ENCODE measurements around the gene EXOSC5.

- TF ChIP-seq SP1 (IDR thresholded peaks at IDR 0.05) = no peak
- no peak for TF ChIP-seq SUZ12 (IDR thresholded peaks at IDR 0.05)
- no peak for TF ChIP-seq CTBP1 (IDR thresholded peaks at IDR 0.05; ENCODE audit: borderline replicate concordance)
- TF ChIP-seq TARDBP (IDR thresholded peaks at IDR 0.05) = no peak
- TF ChIP-seq ARNT (IDR thresholded peaks at IDR 0.05) = no peak
- TF ChIP-seq LEF1 (IDR thresholded peaks at IDR 0.05; ENCODE audit: borderline replicate concordance) = no peak
- TF ChIP-seq, protein P1, sequence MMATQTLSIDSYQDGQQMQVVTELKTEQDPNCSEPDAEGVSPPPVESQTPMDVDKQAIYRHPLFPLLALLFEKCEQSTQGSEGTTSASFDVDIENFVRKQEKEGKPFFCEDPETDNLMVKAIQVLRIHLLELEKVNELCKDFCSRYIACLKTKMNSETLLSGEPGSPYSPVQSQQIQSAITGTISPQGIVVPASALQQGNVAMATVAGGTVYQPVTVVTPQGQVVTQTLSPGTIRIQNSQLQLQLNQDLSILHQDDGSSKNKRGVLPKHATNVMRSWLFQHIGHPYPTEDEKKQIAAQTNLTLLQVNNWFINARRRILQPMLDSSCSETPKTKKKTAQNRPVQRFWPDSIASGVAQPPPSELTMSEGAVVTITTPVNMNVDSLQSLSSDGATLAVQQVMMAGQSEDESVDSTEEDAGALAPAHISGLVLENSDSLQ (IDR thresholded peaks at IDR 0.05) = no peak
- TF ChIP-seq FOXA1 (IDR thresholded peaks at IDR 0.05) = no peak
- no peak for TF ChIP-seq HDGF (IDR thresholded peaks at IDR 0.05; ENCODE audit: borderline replicate concordance)
Measured at GRCh38 chr19:41424335-41425173, 27.4 kb upstream of the EXOSC5 start.

All from HEK293T (cell line).